Mucosa of descending colon (tissue), 3 donors: Measurements from ENCODE around the gene ALPG. TPM values are rescaled to one million over a fixed set of nuclear protein-coding genes. Genes with fewer than 3 reads are reported as not detected.

Experiments used
- ATAC-seq: fragments of 200-7000 bp; cut with Tn5 transposase; one replicate; pipeline ENCODE4 v1.9.1; 2020; ENCODE audit warnings: mild to moderate bottlenecking, moderate library complexity
- DNase-seq, 3 donors: peaks; one replicate each; pipeline ENCODE4 v3.0.0-alpha.2; 2020
- H3K36me3 ChIP-seq: fragments of 200-600 bp; one replicate; pipeline ENCODE4 v1.8.0; 2021; ENCODE audit warnings: low read depth, mild to moderate bottlenecking
- H3K4me1 ChIP-seq: fragments of 200-600 bp; one replicate; pipeline ENCODE4 v1.8.0; 2021; ENCODE audit warnings: low read depth, mild to moderate bottlenecking
- H3K4me3 ChIP-seq: fragments of 200-600 bp; one replicate; pipeline ENCODE4 v1.8.0; 2021; ENCODE audit warnings: mild to moderate bottlenecking
- H3K9me3 ChIP-seq: fragments of 200-600 bp; one replicate; pipeline ENCODE4 v1.8.0; 2021; ENCODE audit warnings: mild to moderate bottlenecking
- intact Hi-C, 2 donors: fragments of 100-400 bp; cut with DNase I in 1 of 2; cut with micrococcal nuclease in 1 of 2; formaldehyde crosslinking; loops; one replicate each; pipeline versions ENCODE4 v1.11.0 to v1.11.1; 2022; cut with DNase I, micrococcal nuclease
- total RNA-seq, 3 donors: library from RNA; stranded (reverse); fragmentation: NEBNext Ultra II Directional in 2 of 3; extraction: Animal tissue kit (Norgen Biotek cat#: 25700) in 2 of 3; gene quantifications; one replicate each; pipeline versions ENCODE4 v1.2.1 to v1.2.4, GENCODE V29; 2021 to 2023
- TF ChIP-seq, protein P1 (sequence below): fragments of 200-600 bp; IDR thresholded peaks from one replicate; pipeline ENCODE4 v1.8.0; 2022; ENCODE audit warnings: antibody characterized with exemption, mild to moderate bottlenecking
- donor health status: DM: no; HTN: no; CAD: no; lungs with moderate emphysema.
- donor health status: DM: no; HTN: no; CAD: no.
- donor health status: DM: no; HTN: yes; CAD: no.

ALPG gene
- total RNA-seq, 3 donors from 2014 or later, result 0.54 to 8.1 (median 0.61) TPM

- ATAC-seq (no peak), DNase-seq (no peak)
- no peak overlapping the region for H3K4me3 ChIP-seq
- TF ChIP-seq, protein P1, sequence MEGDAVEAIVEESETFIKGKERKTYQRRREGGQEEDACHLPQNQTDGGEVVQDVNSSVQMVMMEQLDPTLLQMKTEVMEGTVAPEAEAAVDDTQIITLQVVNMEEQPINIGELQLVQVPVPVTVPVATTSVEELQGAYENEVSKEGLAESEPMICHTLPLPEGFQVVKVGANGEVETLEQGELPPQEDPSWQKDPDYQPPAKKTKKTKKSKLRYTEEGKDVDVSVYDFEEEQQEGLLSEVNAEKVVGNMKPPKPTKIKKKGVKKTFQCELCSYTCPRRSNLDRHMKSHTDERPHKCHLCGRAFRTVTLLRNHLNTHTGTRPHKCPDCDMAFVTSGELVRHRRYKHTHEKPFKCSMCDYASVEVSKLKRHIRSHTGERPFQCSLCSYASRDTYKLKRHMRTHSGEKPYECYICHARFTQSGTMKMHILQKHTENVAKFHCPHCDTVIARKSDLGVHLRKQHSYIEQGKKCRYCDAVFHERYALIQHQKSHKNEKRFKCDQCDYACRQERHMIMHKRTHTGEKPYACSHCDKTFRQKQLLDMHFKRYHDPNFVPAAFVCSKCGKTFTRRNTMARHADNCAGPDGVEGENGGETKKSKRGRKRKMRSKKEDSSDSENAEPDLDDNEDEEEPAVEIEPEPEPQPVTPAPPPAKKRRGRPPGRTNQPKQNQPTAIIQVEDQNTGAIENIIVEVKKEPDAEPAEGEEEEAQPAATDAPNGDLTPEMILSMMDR, result no peak
- H3K9me3 ChIP-seq, result no peaks in the 10 kb centered on the region
- no peaks in the 10 kb centered on the region for H3K36me3 ChIP-seq
- intact Hi-C loops, result no loop called here
- peaks cover 2% of the 10 kb centered on the region for H3K4me1 ChIP-seq
Measured at GRCh38 chr2:232412986-232413385, 6.3 kb downstream of the ALPG start.

GRCh38 chr2:232415138-232415690 is 8.6 kb downstream of the ALPG start:
- no peak overlapping the region for H3K4me3 ChIP-seq
- TF ChIP-seq, protein P1, result no peak
- intact Hi-C loops, result no loop called here
- H3K36me3 ChIP-seq, result no peaks in the 10 kb centered on the region
- ATAC-seq, result no peak
- no peaks in the 10 kb centered on the region for H3K9me3 ChIP-seq
- peaks cover 13% of the 10 kb centered on the region for H3K4me1 ChIP-seq
- no peak for DNase-seq

GRCh38 chr2:232415736-232416520 is 9.3 kb downstream of the ALPG start:
- DNase-seq, result no peak

GRCh38 chr2:232416521-232417470 is 10.2 kb downstream of the ALPG start:
- TF ChIP-seq, protein P1, result no peak
- DNase-seq, result no peak
- H3K4me3 ChIP-seq, result no peak overlapping the region
- no peak for ATAC-seq
- no peaks in the 10 kb centered on the region for H3K36me3 ChIP-seq
- H3K4me1 ChIP-seq, result peaks cover 18% of the 10 kb centered on the region
- intact Hi-C loops, result no loop called here
- no peaks in the 10 kb centered on the region for H3K9me3 ChIP-seq

More at GRCh38 chr2:232415736-232416520, 9.3 kb downstream of the ALPG start:
- H3K4me1 ChIP-seq, result peaks cover 18% of the 10 kb centered on the region
- H3K4me3 ChIP-seq, result no peak overlapping the region
- H3K36me3 ChIP-seq, result no peaks in the 10 kb centered on the region
- intact Hi-C loops, result no loop called here
- TF ChIP-seq, protein P1, result no peak
- no peaks in the 10 kb centered on the region for H3K9me3 ChIP-seq
- ATAC-seq, result peak; percentile 11

DNA sequence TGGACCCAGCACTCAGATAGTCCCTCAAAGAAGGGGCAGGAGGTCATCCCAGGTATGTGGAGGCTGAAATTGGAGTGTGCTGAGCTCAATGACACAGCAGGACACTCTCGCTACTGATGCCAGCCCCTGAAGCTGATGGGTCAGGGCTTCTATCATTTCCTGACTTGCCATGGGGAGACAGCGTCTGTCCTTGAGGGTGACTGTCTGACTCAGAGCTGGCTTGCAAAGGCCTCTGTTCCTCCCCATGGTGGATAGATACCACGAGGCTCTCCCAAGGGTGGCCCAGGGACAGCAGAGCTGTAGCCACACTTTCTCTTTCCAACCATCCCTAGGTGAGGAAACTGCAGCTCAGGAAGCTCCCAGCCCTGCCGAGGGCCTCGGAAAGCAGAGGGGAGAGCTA is 10.8 kb downstream of the ALPG start:
- Histone ChIP-seq H3K4me3 (no peak overlapping the region), H3K9me3 (no peaks in the 10 kb centered on the region), H3K36me3 (no peaks in the 10 kb centered on the region), H3K4me1 (peaks cover 18% of the 10 kb centered on the region)
- intact Hi-C loops, result no loop called here
- ATAC-seq (no peak), DNase-seq (no peak)
- TF ChIP-seq, protein P1, result no peak
